ENCODE measurements around the gene IFT122.
"Not testable (repeated sequence)": the region's sequence is repeated elsewhere in the genome, so short reads cannot be mapped to it uniquely, and the experiment has no call there.

DNA sequence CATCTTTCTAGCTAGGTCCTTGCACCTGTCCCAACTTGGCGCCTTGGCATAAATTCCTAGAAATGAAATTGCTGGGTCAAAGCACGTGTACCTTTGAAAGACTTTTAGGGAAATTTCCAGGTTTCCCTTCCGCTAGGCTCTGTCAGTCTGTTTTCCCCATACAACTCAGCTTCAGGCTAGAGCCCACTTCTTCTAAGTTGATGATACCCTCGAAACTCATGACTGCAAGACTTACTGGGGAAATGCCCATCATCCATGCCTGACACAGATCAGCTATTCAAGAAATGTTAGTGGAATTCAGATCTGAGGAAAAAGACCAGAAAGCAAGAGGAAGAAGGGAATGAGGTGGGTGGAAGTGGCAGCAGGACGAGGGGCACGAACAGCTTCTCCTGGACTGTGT is 45.1 kb downstream of the IFT122 start:
- TF ChIP-seq, protein P1, sequence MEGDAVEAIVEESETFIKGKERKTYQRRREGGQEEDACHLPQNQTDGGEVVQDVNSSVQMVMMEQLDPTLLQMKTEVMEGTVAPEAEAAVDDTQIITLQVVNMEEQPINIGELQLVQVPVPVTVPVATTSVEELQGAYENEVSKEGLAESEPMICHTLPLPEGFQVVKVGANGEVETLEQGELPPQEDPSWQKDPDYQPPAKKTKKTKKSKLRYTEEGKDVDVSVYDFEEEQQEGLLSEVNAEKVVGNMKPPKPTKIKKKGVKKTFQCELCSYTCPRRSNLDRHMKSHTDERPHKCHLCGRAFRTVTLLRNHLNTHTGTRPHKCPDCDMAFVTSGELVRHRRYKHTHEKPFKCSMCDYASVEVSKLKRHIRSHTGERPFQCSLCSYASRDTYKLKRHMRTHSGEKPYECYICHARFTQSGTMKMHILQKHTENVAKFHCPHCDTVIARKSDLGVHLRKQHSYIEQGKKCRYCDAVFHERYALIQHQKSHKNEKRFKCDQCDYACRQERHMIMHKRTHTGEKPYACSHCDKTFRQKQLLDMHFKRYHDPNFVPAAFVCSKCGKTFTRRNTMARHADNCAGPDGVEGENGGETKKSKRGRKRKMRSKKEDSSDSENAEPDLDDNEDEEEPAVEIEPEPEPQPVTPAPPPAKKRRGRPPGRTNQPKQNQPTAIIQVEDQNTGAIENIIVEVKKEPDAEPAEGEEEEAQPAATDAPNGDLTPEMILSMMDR (IDR thresholded peaks at IDR 0.05): not testable (repeated sequence)
- TF ChIP-seq EP300, POLR2AphosphoS5 (IDR thresholded peaks at IDR 0.05): not testable (repeated sequence)
